Retinal pigment epithelial cell (primary cell): ENCODE results near the gene TUBA4A.
"Not testable (repeated sequence)": the region's sequence is repeated elsewhere in the genome, so short reads cannot be mapped to it uniquely, and the experiment has no call there.

Experiments
- DNase-seq: peaks from one replicate; pipeline ENCODE4 v3.0.0-alpha.2; 2010; ENCODE audit warnings: low read depth
- H3K4me3 ChIP-seq: 2 replicates; pipeline ENCODE4 v1.5.1; 2011; ENCODE audit warnings: mild to moderate bottlenecking, low read length, control low read depth, moderate library complexity
- TF ChIP-seq, protein P1 (sequence below): conservative IDR thresholded peaks from 2 replicates; pipeline ENCODE4 v1.5.1; 2011; ENCODE audit warnings: low read depth, low read length, control low read depth, inconsistent platforms

TUBA4A gene

GRCh38 chr2:219266886-219267285 is 13.2 kb upstream of the TUBA4A start:
- no peak for DNase-seq
- no peak overlapping the region for H3K4me3 ChIP-seq
- TF ChIP-seq, protein P1, sequence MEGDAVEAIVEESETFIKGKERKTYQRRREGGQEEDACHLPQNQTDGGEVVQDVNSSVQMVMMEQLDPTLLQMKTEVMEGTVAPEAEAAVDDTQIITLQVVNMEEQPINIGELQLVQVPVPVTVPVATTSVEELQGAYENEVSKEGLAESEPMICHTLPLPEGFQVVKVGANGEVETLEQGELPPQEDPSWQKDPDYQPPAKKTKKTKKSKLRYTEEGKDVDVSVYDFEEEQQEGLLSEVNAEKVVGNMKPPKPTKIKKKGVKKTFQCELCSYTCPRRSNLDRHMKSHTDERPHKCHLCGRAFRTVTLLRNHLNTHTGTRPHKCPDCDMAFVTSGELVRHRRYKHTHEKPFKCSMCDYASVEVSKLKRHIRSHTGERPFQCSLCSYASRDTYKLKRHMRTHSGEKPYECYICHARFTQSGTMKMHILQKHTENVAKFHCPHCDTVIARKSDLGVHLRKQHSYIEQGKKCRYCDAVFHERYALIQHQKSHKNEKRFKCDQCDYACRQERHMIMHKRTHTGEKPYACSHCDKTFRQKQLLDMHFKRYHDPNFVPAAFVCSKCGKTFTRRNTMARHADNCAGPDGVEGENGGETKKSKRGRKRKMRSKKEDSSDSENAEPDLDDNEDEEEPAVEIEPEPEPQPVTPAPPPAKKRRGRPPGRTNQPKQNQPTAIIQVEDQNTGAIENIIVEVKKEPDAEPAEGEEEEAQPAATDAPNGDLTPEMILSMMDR = no peak

GRCh38 chr2:219266232-219266631 is 12.5 kb upstream of the TUBA4A start:
- TF ChIP-seq, protein P1 = no peak
- no peak overlapping the region for H3K4me3 ChIP-seq
- DNase-seq = no peak

DNA sequence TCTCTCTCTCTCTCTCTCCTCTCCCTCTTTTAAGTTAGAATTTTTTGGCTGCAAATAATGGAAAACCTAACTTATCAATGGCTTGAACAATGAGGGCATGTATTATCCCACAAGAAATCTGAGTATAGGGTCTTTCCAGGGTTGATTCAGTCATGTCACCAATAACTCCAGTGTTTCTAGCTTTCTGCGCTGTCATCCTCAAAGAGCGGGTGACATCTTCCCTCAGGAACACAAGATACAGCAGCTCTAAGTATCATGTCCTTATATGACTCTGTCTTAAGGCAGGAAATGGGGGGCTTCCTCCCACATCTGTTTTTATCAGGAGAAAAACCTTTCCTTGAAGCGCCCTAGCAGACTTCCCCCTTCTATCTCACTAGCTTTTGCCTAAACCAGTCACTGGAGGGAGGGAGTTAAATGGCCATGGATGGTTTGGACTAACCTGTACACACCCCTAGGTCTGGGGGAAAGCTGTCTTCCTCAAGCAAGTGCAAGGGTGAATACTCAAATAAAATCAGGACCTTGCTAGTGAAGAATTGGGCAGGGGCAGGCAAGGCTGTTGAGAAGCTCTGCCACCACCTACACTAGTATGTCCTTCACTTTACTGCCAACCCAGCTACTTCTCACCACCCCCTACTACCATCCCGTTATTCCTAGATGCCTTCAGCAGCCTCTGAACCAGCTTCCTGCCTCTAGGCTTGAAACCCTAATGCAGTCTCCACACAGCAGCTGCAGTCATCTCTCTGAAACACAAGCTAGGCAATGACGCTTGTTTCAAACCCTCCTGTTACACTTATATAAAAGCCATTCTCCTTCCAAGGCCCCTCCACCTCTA is 7.5 kb upstream of the TUBA4A start:
- DNase-seq = no peak
- no peak overlapping the region for H3K4me3 ChIP-seq
- TF ChIP-seq, protein P1 = no peak

DNA sequence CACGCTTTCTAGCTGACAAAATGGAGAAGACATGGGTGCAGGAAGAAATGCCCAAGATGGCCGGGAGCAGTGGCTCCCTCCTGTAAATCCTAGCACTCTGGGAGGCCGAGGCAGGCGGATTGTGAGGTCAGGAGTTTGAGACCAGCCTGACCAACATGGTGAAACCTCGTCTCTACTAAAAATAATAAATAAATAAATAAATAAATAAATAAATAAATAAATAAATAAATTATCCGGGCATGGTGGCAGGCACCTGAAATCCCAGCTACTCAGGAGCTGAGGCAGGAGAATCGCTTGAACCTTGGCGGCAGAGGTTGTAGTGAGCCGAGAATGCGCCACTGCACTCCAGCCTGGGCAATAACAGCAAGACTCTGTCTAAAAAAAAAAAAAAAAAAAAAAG is 5.2 kb upstream of the TUBA4A start:
- H3K4me3 ChIP-seq, DNase-seq: not testable (repeated sequence)

- TF ChIP-seq, protein P1 = no peak
- no peak for DNase-seq
- peak overlapping the region; percentile 58 for H3K4me3 ChIP-seq
Measured at GRCh38 chr2:219254590-219255201, 978 bp upstream of the TUBA4A start.

DNA sequence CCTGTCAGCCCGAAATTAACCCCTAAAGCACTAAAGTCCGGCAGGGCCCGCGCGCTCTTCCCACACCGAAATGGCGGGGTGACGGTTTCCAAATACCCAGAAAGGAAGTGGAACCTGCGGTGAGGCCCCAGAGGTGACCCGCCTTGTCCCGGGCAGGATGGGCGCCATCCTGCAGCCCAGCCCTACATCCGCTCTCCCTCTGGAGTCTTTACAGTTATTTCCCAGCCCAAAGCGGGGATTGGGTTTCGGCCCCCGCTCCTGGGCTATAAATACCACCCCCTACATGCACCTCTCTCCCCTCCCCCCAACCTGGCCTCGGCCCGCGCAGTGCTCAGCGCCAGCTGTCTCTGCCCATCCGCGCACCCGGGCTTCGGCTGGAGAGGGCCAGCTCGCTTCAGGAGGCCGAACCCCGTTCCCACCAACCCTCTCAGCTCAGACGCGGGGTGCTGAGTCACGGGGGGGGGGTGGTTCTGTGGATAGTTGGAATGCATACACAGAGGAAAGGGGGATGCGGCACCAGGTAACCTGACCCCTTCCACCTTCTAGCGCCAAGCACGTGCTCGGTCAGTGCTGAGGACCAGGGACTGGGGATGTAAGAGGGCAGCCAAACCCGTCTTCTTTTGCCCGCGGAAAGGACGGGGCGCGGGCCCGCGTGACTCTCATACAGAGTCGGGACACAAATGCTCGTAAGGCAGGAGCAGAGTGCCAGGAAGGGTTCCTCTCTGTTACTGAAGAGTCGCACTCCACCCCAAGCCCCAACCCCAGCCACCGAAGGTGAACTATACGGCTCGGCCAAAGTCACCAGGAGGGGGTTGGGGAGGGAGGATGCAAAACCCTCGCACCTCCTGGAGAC is 592 bp downstream of the TUBA4A start, which contains the start of gene TUBA4B:
Gene TUBA4B, plus strand, starts transcription at position 344 of the 853 bp plus-strand sequence. Its CDS starts 165 bp downstream, at position 509.
- peak within 1 kb of the TSS; percentile 58 for H3K4me3 ChIP-seq
- TF ChIP-seq, protein P1 = no peak
- no peak for DNase-seq

- DNase-seq = no peak
- H3K4me3 ChIP-seq = peak overlapping the region; percentile 58
- TF ChIP-seq, protein P1 = no peak
Measured at GRCh38 chr2:219252570-219252899, 1.2 kb downstream of the TUBA4A start.
